GM23248 (cell line): ENCODE measurements around the gene PKIG. TPM values are rescaled to one million over a fixed set of nuclear protein-coding genes. Genes with fewer than 3 reads are reported as not detected.

Experiments used
- DNase-seq: peaks from one replicate; pipeline ENCODE4 v3.0.0-alpha.2; 2015
- H2AFZ ChIP-seq: fragments of 200-600 bp; sonication (generic); 2 replicates; pipeline ENCODE4 v1.6.1; 2016; ENCODE audit warnings: antibody characterized with exemption
- H3F3A ChIP-seq: fragments of 200-600 bp; sonication (generic); 2 replicates; pipeline ENCODE4 v1.6.1; 2016; ENCODE audit warnings: mild to moderate bottlenecking, antibody characterized with exemption, mixed run types; ENCODE audit not compliant: insufficient read depth
- H3K27ac ChIP-seq: fragments of 200-600 bp; sonication (generic); 2 replicates; pipeline ENCODE4 v1.5.1; 2016; ENCODE audit warnings: mild to moderate bottlenecking
- H3K27me3 ChIP-seq: fragments of 200-600 bp; sonication (generic); replicated peaks from 2 replicates; pipeline ENCODE4 v1.6.1; 2016; ENCODE audit warnings: mild to moderate bottlenecking; ENCODE audit not compliant: insufficient read depth
- H3K36me3 ChIP-seq: fragments of 200-600 bp; sonication (generic); 2 replicates; pipeline ENCODE4 v1.6.1; 2016; ENCODE audit warnings: low read depth, mild to moderate bottlenecking
- H3K4me1 ChIP-seq: fragments of 200-600 bp; sonication (generic); 2 replicates; pipeline ENCODE4 v1.6.1; 2016; ENCODE audit warnings: mild to moderate bottlenecking; ENCODE audit not compliant: insufficient read depth
- H3K4me2 ChIP-seq: fragments of 200-600 bp; sonication (generic); one replicate; pipeline ENCODE4 v1.6.1; 2016; ENCODE audit warnings: mild to moderate bottlenecking; ENCODE audit not compliant: unreplicated experiment
- H3K4me3 ChIP-seq: fragments of 200-600 bp; sonication (generic); 2 replicates; pipeline ENCODE4 v1.5.1; 2016; ENCODE audit warnings: mild to moderate bottlenecking
- H3K79me2 ChIP-seq: fragments of 200-600 bp; sonication (generic); 2 replicates; pipeline ENCODE4 v1.6.1; 2016; ENCODE audit warnings: mild to moderate bottlenecking; ENCODE audit not compliant: insufficient read depth
- H3K9ac ChIP-seq: fragments of 200-600 bp; sonication (generic); 2 replicates; pipeline ENCODE4 v1.6.1; 2016; ENCODE audit warnings: mild to moderate bottlenecking
- H3K9me2 ChIP-seq: fragments of 200-600 bp; sonication (generic); 2 replicates; pipeline ENCODE4 v1.6.1; 2016; ENCODE audit warnings: mixed run types, mild to moderate bottlenecking, moderate library complexity; ENCODE audit not compliant: insufficient read depth
- H3K9me3 ChIP-seq: fragments of 200-600 bp; sonication (generic); one replicate; pipeline ENCODE4 v1.6.1; 2017; ENCODE audit warnings: low read depth
- H4K20me1 ChIP-seq: fragments of 200-600 bp; sonication (generic); 2 replicates; pipeline ENCODE4 v1.6.0; 2016; ENCODE audit not compliant: insufficient read depth
- EZH2 ChIP-seq: fragments of 200-600 bp; sonication (generic); IDR thresholded peaks from 2 replicates; pipeline ENCODE4 v1.6.1; 2018; ENCODE audit warnings: antibody characterized with exemption, mild to moderate bottlenecking; ENCODE audit not compliant: insufficient read depth, poor library complexity, severe bottlenecking
- EZH2phosphoT487 ChIP-seq: fragments of 200-600 bp; sonication (generic); IDR thresholded peaks from 2 replicates; pipeline ENCODE4 v1.6.1; 2018; ENCODE audit warnings: antibody characterized with exemption, moderate library complexity, mild to moderate bottlenecking, low read depth; ENCODE audit not compliant: insufficient read depth
- WGBS, 2 experiments: methylation state at CpG; one replicate each; pipeline ENCODE4 v1.1.6; 2015 to 2017; ENCODE audit warnings: low lambda C conversion rate in 2 of 2, low coverage in 1 of 2; ENCODE audit errors: missing lambda C conversion rate in 2 of 2; 5-methylcytosine and 5-hydroxymethylcytosine counted together
- in situ Hi-C: fragments of 300-500 bp; cut with MboI; formaldehyde crosslinking; loops from 2 replicates; pipeline ENCODE4 v1.15.0; 2020
- polyA plus RNA-seq: library from polyadenylated mRNA; unstranded; fragments of >200 nt; fragmentation: Nextera tagmentation; extraction: Ambion mirVana; gene quantifications from 2 replicates; pipeline ENCODE4 v1.2.1, GENCODE V29; 2016
- total RNA-seq: library from RNA; depleted of rRNA; stranded (reverse); fragments of >200 nt; shearing (Covaris generic); gene quantifications from 2 replicates; pipeline ENCODE4 v1.2.3, GENCODE V29; 2014

The PKIG gene
- total and polyA plus RNA-seq, 2 experiments from 2014 or later: 46.0 to 83.7 TPM

GRCh38 chr20:44633872-44634600 is 51.7 kb downstream of the PKIG start:
- Histone ChIP-seq H3K27ac (no peak overlapping the region), H3F3A (no peaks in the 10 kb centered on the region), H3K4me2 (no peak overlapping the region), H3K9me2 (no peaks in the 10 kb centered on the region), H2AFZ (no peak overlapping the region), H3K9me3 (no peaks in the 10 kb centered on the region), H4K20me1 (no peaks in the 10 kb centered on the region), H3K27me3 (no peaks in the 10 kb centered on the region), H3K36me3 (no peaks in the 10 kb centered on the region), H3K4me3 (no peak overlapping the region), H3K79me2 (no peaks in the 10 kb centered on the region), H3K4me1 (no peaks in the 10 kb centered on the region), H3K9ac (no peak overlapping the region)
- TF ChIP-seq EZH2phosphoT487 (no peak), EZH2 (no peak)
- WGBS, 2 experiments: 87 to 88% methylated on average over 18 of the region's 18 CpGs
- in situ Hi-C loops: no loop called here
- no peak for DNase-seq

GRCh38 chr20:44635877-44636276 is 53.5 kb downstream of the PKIG start:
- Histone ChIP-seq H3K27ac (no peak overlapping the region), H3K36me3 (no peaks in the 10 kb centered on the region), H3K4me2 (no peak overlapping the region), H3K9ac (no peak overlapping the region), H3F3A (no peaks in the 10 kb centered on the region), H3K27me3 (no peaks in the 10 kb centered on the region), H3K9me2 (no peaks in the 10 kb centered on the region), H3K4me3 (no peak overlapping the region), H3K4me1 (no peaks in the 10 kb centered on the region), H3K9me3 (no peaks in the 10 kb centered on the region), H4K20me1 (no peaks in the 10 kb centered on the region), H3K79me2 (no peaks in the 10 kb centered on the region), H2AFZ (no peak overlapping the region)
- TF ChIP-seq EZH2 (no peak), EZH2phosphoT487 (no peak)
- in situ Hi-C loops: no loop called here
- 76 to 88% methylated on average over 4 of the region's 4 CpGs for WGBS, 2 experiments
- no peak for DNase-seq

DNA sequence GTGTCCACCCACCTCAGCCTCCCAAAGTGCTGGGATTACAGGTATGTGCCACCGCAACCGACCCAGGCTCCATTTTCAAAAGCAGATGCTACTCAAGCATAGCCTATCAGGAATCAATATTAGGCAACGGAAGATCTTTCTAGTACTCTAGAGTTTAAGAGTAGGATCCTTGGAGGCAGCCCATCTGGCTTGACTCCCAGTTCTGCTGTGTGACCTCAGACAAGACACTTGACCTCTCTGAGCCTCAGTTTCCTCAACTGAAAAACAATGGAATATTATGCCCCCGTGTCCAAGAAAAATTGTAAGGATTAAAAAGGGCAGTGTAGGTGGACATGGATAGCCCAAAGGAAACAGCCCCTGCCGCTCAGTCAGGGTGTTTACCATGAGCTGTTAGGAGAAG is 54.7 kb downstream of the PKIG start:
- Histone ChIP-seq H3K4me3 (no peak overlapping the region), H4K20me1 (no peaks in the 10 kb centered on the region), H3K9ac (no peak overlapping the region), H3K27ac (no peak overlapping the region), H2AFZ (no peak overlapping the region), H3F3A (no peaks in the 10 kb centered on the region), H3K9me3 (no peaks in the 10 kb centered on the region), H3K4me1 (peaks cover 5% of the 10 kb centered on the region), H3K27me3 (no peaks in the 10 kb centered on the region), H3K4me2 (no peak overlapping the region), H3K9me2 (no peaks in the 10 kb centered on the region), H3K79me2 (no peaks in the 10 kb centered on the region), H3K36me3 (no peaks in the 10 kb centered on the region)
- in situ Hi-C loops: no loop called here
- TF ChIP-seq EZH2 (no peak), EZH2phosphoT487 (no peak)
- DNase-seq: no peak
- 87 to 91% methylated on average over 5 of the region's 5 CpGs for WGBS, 2 experiments

- H3F3A ChIP-seq: peaks cover 2% of the 10 kb centered on the region; the same call in 1 of the 2 replicates
- no peaks in the 10 kb centered on the region for H3K79me2 ChIP-seq
- WGBS, 2 experiments: 61 to 68% methylated on average over 9 to 11 of the region's 11 CpGs
- in situ Hi-C loops: no loop called here
- no peak overlapping the region for H3K4me3 ChIP-seq
- no peaks in the 10 kb centered on the region for H3K27me3 ChIP-seq
- no peak overlapping the region for H2AFZ ChIP-seq
- H3K9ac ChIP-seq: no peak overlapping the region
- H4K20me1 ChIP-seq: no peaks in the 10 kb centered on the region
- no peak for DNase-seq
- H3K9me2 ChIP-seq: no peaks in the 10 kb centered on the region
- peaks cover 12% of the 10 kb centered on the region for H3K4me1 ChIP-seq
- H3K27ac ChIP-seq: no peak overlapping the region
- H3K4me2 ChIP-seq: no peak overlapping the region
- no peaks in the 10 kb centered on the region for H3K36me3 ChIP-seq
- TF ChIP-seq EZH2 (no peak), EZH2phosphoT487 (no peak)
- no peaks in the 10 kb centered on the region for H3K9me3 ChIP-seq
Observed at GRCh38 chr20:44637522-44638372, 55.4 kb downstream of the PKIG start.
